ENCODE results near the gene COL24A1. TPM values are rescaled to one million over a fixed set of nuclear protein-coding genes. Genes with fewer than 3 reads are reported as not detected.

Gene COL24A1
- total RNA-seq, 1 experiment from 2014 or later, result not detected

- ChIA-PET POLR2A (no interaction called here), RAD21 (ENCODE audit: low non-redundant PET in 1 of 2, low total read pairs in 2 of 2, uncharacterized antibody in 2 of 2, unreplicated experiment in 2 of 2) (no interaction called here), CTCF (interaction anchor here (1.1 kb wide), 1 partner anchor 9 kb away, joined by 3 read pairs; no protein-coding TSS in a partner anchor)
- Histone ChIP-seq H3K79me2 (ENCODE audit: insufficient read depth, low read length) (no peaks in the 10 kb centered on the region), H3K9me2 (ENCODE audit: insufficient read depth) (no peaks in the 10 kb centered on the region), H3K9ac (ENCODE audit: low read length) (no peak overlapping the region), H4K20me1 (ENCODE audit: insufficient read depth) (no peaks in the 10 kb centered on the region), H3K4me2 (ENCODE audit: low read length) (no peak overlapping the region), H2AFZ (ENCODE audit: low read depth, low read length, poor library complexity, severe bottlenecking) (no peak overlapping the region), H3K4me1 (ENCODE audit: control insufficient read depth in 1 of 2, insufficient read depth in 2 of 2, low read length in 2 of 2) (no peaks in the 10 kb centered on the region), H3K27me3 (ENCODE audit: insufficient read depth, low read length) (no peaks in the 10 kb centered on the region), H3K27ac (ENCODE audit: low read depth, low read length) (no peak overlapping the region), H3K4me3 (replicated peaks in 1 of 2; ENCODE audit: low read depth in 1 of 2, low read length in 2 of 2) (no peak overlapping the region), H3K9me3 (ENCODE audit: control insufficient read depth in 1 of 2, insufficient read depth in 1 of 2, low read depth in 1 of 2, low read length in 2 of 2) (no peaks in the 10 kb centered on the region), H3K36me3 (ENCODE audit: control insufficient read depth in 1 of 2, insufficient read depth in 2 of 2, low read length in 2 of 2) (no peaks in the 10 kb centered on the region)
- intact Hi-C loops (cut with micrococcal nuclease), result no loop called here
- no peak for ATAC-seq
- DNase-seq (ENCODE audit: low read depth, low spot score), result no peak
- BruUV-seq (replicated peaks), result no TSS peak
- TF ChIP-seq POLR2AphosphoS5 (IDR thresholded peaks at IDR 0.05; ENCODE audit: low read depth, low read length) (no peak), SIN3A (IDR thresholded peaks at IDR 0.05; ENCODE audit: low read depth) (no peak), CBX3 (IDR thresholded peaks at IDR 0.05; ENCODE audit: low read depth) (no peak), RAD21 (IDR thresholded peaks at IDR 0.05; ENCODE audit: low read depth) (no peak), CEBPB (IDR thresholded peaks at IDR 0.05; ENCODE audit: low read depth) (no peak), ZFX (IDR thresholded peaks at IDR 0.05) (no peak), EGR1 (IDR thresholded peaks at IDR 0.05; ENCODE audit: low read depth) (no peak), ZNF274 (IDR thresholded peaks at IDR 0.05; ENCODE audit: low read depth, low read length) (no peak), YY1 (IDR thresholded peaks at IDR 0.05; ENCODE audit: extremely low read depth, insufficient replicate concordance, low read depth, low read length) (no peak), JUND (IDR thresholded peaks at IDR 0.05) (no peak), SP1 (IDR thresholded peaks at IDR 0.05; ENCODE audit: low read depth) (no peak), EZH2phosphoT487 (IDR thresholded peaks at IDR 0.05; ENCODE audit: borderline replicate concordance) (no peak), ATF3 (IDR thresholded peaks at IDR 0.05) (no peak), EZH2 (IDR thresholded peaks at IDR 0.05) (no peak)
- TF ChIP-seq, protein P1, sequence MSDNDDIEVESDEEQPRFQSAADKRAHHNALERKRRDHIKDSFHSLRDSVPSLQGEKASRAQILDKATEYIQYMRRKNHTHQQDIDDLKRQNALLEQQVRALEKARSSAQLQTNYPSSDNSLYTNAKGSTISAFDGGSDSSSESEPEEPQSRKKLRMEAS (IDR thresholded peaks at IDR 0.05), result no peak
- TF ChIP-seq, protein P2, sequence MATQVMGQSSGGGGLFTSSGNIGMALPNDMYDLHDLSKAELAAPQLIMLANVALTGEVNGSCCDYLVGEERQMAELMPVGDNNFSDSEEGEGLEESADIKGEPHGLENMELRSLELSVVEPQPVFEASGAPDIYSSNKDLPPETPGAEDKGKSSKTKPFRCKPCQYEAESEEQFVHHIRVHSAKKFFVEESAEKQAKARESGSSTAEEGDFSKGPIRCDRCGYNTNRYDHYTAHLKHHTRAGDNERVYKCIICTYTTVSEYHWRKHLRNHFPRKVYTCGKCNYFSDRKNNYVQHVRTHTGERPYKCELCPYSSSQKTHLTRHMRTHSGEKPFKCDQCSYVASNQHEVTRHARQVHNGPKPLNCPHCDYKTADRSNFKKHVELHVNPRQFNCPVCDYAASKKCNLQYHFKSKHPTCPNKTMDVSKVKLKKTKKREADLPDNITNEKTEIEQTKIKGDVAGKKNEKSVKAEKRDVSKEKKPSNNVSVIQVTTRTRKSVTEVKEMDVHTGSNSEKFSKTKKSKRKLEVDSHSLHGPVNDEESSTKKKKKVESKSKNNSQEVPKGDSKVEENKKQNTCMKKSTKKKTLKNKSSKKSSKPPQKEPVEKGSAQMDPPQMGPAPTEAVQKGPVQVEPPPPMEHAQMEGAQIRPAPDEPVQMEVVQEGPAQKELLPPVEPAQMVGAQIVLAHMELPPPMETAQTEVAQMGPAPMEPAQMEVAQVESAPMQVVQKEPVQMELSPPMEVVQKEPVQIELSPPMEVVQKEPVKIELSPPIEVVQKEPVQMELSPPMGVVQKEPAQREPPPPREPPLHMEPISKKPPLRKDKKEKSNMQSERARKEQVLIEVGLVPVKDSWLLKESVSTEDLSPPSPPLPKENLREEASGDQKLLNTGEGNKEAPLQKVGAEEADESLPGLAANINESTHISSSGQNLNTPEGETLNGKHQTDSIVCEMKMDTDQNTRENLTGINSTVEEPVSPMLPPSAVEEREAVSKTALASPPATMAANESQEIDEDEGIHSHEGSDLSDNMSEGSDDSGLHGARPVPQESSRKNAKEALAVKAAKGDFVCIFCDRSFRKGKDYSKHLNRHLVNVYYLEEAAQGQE (IDR thresholded peaks at IDR 0.05; ENCODE audit: low read depth), result no peak
- TF ChIP-seq, protein P3, sequence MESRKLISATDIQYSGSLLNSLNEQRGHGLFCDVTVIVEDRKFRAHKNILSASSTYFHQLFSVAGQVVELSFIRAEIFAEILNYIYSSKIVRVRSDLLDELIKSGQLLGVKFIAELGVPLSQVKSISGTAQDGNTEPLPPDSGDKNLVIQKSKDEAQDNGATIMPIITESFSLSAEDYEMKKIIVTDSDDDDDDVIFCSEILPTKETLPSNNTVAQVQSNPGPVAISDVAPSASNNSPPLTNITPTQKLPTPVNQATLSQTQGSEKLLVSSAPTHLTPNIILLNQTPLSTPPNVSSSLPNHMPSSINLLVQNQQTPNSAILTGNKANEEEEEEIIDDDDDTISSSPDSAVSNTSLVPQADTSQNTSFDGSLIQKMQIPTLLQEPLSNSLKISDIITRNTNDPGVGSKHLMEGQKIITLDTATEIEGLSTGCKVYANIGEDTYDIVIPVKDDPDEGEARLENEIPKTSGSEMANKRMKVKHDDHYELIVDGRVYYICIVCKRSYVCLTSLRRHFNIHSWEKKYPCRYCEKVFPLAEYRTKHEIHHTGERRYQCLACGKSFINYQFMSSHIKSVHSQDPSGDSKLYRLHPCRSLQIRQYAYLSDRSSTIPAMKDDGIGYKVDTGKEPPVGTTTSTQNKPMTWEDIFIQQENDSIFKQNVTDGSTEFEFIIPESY (IDR thresholded peaks at IDR 0.05; ENCODE audit: extremely low read depth, insufficient replicate concordance, low read length), result no peak
These were observed 102.2 kb downstream of the COL24A1 start for GRCh38 chr1:86054396-86054795.

All from HCT116 (cell line).